Neural cell (in vitro differentiated cells): Measurements from ENCODE around the gene RNF145.

Experiments
- MXI1 ChIP-seq: fragments of 450-650 bp; conservative IDR thresholded peaks from 2 replicates; pipeline ENCODE4 v1.6.1; 2014; ENCODE audit warnings: antibody characterized with exemption, mild to moderate bottlenecking; ENCODE audit not compliant: poor library complexity, severe bottlenecking
- SMC3 ChIP-seq: fragments of 450-650 bp; conservative IDR thresholded peaks from 2 replicates; pipeline ENCODE4 v1.6.1; 2014; ENCODE audit warnings: antibody characterized with exemption, mild to moderate bottlenecking, moderate library complexity; ENCODE audit not compliant: poor library complexity
- TAF1 ChIP-seq: IDR thresholded peaks from 2 replicates; pipeline ENCODE4 v1.6.1; 2012; ENCODE audit warnings: low read depth
- TF ChIP-seq, protein P1 (sequence below): fragments of 450-650 bp; IDR thresholded peaks from 2 replicates; pipeline ENCODE4 v1.5.1; 2014; ENCODE audit warnings: antibody characterized with exemption, mild to moderate bottlenecking, moderate library complexity; ENCODE audit not compliant: poor library complexity, severe bottlenecking

DNA sequence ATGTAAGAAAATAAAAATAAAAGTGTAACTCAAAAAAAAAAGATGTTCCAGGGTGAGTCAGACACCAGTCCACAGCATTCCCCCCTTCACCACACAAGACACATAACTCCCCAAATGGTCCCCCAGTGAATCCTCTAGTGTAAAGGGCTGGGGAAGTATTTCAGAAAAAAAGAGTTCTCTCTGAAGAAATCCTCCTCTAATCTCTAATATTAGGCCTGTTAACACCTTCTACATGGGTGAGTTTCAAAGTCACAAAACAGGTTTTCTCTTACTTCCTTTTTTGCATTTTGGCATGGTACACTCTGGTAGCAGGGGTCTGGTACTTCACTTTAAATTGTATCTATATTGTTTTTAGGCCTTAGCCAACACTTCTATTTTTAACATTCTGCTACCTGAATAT is 28.2 kb downstream of the RNF145 start:
- no peak for TF ChIP-seq TAF1
- TF ChIP-seq, protein P1, sequence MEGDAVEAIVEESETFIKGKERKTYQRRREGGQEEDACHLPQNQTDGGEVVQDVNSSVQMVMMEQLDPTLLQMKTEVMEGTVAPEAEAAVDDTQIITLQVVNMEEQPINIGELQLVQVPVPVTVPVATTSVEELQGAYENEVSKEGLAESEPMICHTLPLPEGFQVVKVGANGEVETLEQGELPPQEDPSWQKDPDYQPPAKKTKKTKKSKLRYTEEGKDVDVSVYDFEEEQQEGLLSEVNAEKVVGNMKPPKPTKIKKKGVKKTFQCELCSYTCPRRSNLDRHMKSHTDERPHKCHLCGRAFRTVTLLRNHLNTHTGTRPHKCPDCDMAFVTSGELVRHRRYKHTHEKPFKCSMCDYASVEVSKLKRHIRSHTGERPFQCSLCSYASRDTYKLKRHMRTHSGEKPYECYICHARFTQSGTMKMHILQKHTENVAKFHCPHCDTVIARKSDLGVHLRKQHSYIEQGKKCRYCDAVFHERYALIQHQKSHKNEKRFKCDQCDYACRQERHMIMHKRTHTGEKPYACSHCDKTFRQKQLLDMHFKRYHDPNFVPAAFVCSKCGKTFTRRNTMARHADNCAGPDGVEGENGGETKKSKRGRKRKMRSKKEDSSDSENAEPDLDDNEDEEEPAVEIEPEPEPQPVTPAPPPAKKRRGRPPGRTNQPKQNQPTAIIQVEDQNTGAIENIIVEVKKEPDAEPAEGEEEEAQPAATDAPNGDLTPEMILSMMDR: no peak
- no peak for TF ChIP-seq SMC3
- TF ChIP-seq MXI1: no peak
